ENCODE measurements around the gene SPAG17. TPM values are rescaled to one million over a fixed set of nuclear protein-coding genes. Genes with fewer than 3 reads are reported as not detected.

Gene SPAG17
- total RNA-seq, 2 experiments from 2014 or later, result not detected

- TF ChIP-seq CTCF (conservative IDR thresholded peaks at IDR 0.05; ENCODE audit: low read length), result no peak
- TF ChIP-seq EZH2phosphoT487 (IDR thresholded peaks at IDR 0.05; ENCODE audit: borderline replicate concordance, low read depth, low read length), result no peak
- no peaks in the 10 kb centered on the region for H3K36me3 ChIP-seq (ENCODE audit: insufficient read depth, low read length)
- no peaks in the 10 kb centered on the region for H3K4me1 ChIP-seq (ENCODE audit: insufficient read depth, low read length, poor library complexity, severe bottlenecking)
- BruUV-seq (replicated peaks), result no TSS peak
- H3K9me3 ChIP-seq (ENCODE audit: low read length), result no peaks in the 10 kb centered on the region
- H3K79me2 ChIP-seq (ENCODE audit: insufficient read depth, low read depth, low read length), result no peaks in the 10 kb centered on the region
- intact Hi-C loops (cut with micrococcal nuclease; ENCODE audit: unreplicated experiment), result no loop called here
- H3K4me2 ChIP-seq (ENCODE audit: low read length), result no peak overlapping the region
- H3K27ac ChIP-seq (ENCODE audit: low read depth, low read length, poor library complexity, severe bottlenecking), result no peak overlapping the region
- ChIA-PET POLR2A (interaction anchor here (0.9 to 1.2 kb wide), 2 partner anchors 18 to 343 kb away, joined by 3 read pairs; no protein-coding TSS in a partner anchor), CTCF (ENCODE audit: unreplicated experiment) (no interaction called here)
- no peak overlapping the region for H2AFZ ChIP-seq (ENCODE audit: low read length)
- no peak overlapping the region for H3K4me3 ChIP-seq (ENCODE audit: low read depth, low read length, poor library complexity, severe bottlenecking)
- no peaks in the 10 kb centered on the region for H3K9me2 ChIP-seq (ENCODE audit: insufficient read depth, low read length)
- no peaks in the 10 kb centered on the region for H4K20me1 ChIP-seq (ENCODE audit: insufficient read depth, low read length)
- no peak for DNase-seq (ENCODE audit: low spot score)
Measured at GRCh38 chr1:118143121-118143520, 41.9 kb downstream of the SPAG17 start.

GRCh38 chr1:118142546-118142945, 42.5 kb downstream of the SPAG17 start:
- TF ChIP-seq CTCF (conservative IDR thresholded peaks at IDR 0.05; ENCODE audit: low read length) (no peak), EZH2phosphoT487 (IDR thresholded peaks at IDR 0.05; ENCODE audit: borderline replicate concordance, low read depth, low read length) (no peak)
- no peaks in the 10 kb centered on the region for H4K20me1 ChIP-seq (ENCODE audit: insufficient read depth, low read length)
- CTCF ChIA-PET (ENCODE audit: unreplicated experiment), result no interaction called here

GRCh38 chr1:118137900-118138299, 47.1 kb downstream of the SPAG17 start:
- Histone ChIP-seq H3K27ac (ENCODE audit: low read depth, low read length, poor library complexity, severe bottlenecking) (no peak overlapping the region), H3K36me3 (ENCODE audit: insufficient read depth, low read length) (no peaks in the 10 kb centered on the region), H3K9me2 (ENCODE audit: insufficient read depth, low read length) (no peaks in the 10 kb centered on the region), H3K79me2 (ENCODE audit: insufficient read depth, low read depth, low read length) (no peaks in the 10 kb centered on the region), H3K4me3 (ENCODE audit: low read depth, low read length, poor library complexity, severe bottlenecking) (no peak overlapping the region), H3K4me1 (ENCODE audit: insufficient read depth, low read length, poor library complexity, severe bottlenecking) (no peaks in the 10 kb centered on the region), H3K9me3 (ENCODE audit: low read length) (no peaks in the 10 kb centered on the region), H3K4me2 (ENCODE audit: low read length) (no peak overlapping the region), H4K20me1 (ENCODE audit: insufficient read depth, low read length) (no peaks in the 10 kb centered on the region), H2AFZ (ENCODE audit: low read length) (no peak overlapping the region)
- ChIA-PET CTCF (ENCODE audit: unreplicated experiment) (no interaction called here), POLR2A (no interaction called here)
- BruUV-seq (replicated peaks), result no TSS peak
- no peak for TF ChIP-seq EZH2phosphoT487 (IDR thresholded peaks at IDR 0.05; ENCODE audit: borderline replicate concordance, low read depth, low read length)
- TF ChIP-seq CTCF (conservative IDR thresholded peaks at IDR 0.05; ENCODE audit: low read length), result no peak
- DNase-seq (ENCODE audit: low spot score), result no peak
- intact Hi-C loops (cut with micrococcal nuclease; ENCODE audit: unreplicated experiment), result no loop called here

More at GRCh38 chr1:118142546-118142945, 42.5 kb downstream of the SPAG17 start:
- Histone ChIP-seq H3K4me3 (ENCODE audit: low read depth, low read length, poor library complexity, severe bottlenecking) (no peak overlapping the region), H2AFZ (ENCODE audit: low read length) (no peak overlapping the region), H3K79me2 (ENCODE audit: insufficient read depth, low read depth, low read length) (no peaks in the 10 kb centered on the region), H3K9me3 (ENCODE audit: low read length) (no peaks in the 10 kb centered on the region), H3K4me2 (ENCODE audit: low read length) (no peak overlapping the region), H3K9me2 (ENCODE audit: insufficient read depth, low read length) (no peaks in the 10 kb centered on the region), H3K27ac (ENCODE audit: low read depth, low read length, poor library complexity, severe bottlenecking) (no peak overlapping the region), H3K4me1 (ENCODE audit: insufficient read depth, low read length, poor library complexity, severe bottlenecking) (no peaks in the 10 kb centered on the region), H3K36me3 (ENCODE audit: insufficient read depth, low read length) (no peaks in the 10 kb centered on the region)
- no TSS peak for BruUV-seq (replicated peaks)
- intact Hi-C loops (cut with micrococcal nuclease; ENCODE audit: unreplicated experiment), result no loop called here
- DNase-seq (ENCODE audit: low spot score), result no peak
- POLR2A ChIA-PET, result interaction anchor here (0.9 to 1.2 kb wide), 2 partner anchors 18 to 342 kb away, joined by 3 read pairs; no protein-coding TSS in a partner anchor

All from OCI-LY7 (cell line).